Endothelial cell of umbilical vein (primary cell): ENCODE results near the gene ACTR2. TPM values are rescaled to one million over a fixed set of nuclear protein-coding genes. Genes with fewer than 3 reads are reported as not detected.

ENCODE experiments used
- BruUV-seq: library from RNA; stranded (reverse); fragments of 400-500 nt; replicated peaks from 2 replicates; lab custom pipeline; 2021; lab: Mats Ljungman, UMichigan
- CTCF ChIA-PET: fragments of 300-600, 350-600 bp; sonication (Branson Sonifier 250); formaldehyde crosslinking; loops from one replicate; lab custom pipeline; 2021; ENCODE audit warnings: antibody characterized with exemption, inconsistent platforms; lab: Charles Lee
- POLR2A ChIA-PET: fragments of 300-600, 350-600 bp; sonication (Branson Sonifier 250); formaldehyde crosslinking; loops from one replicate; lab custom pipeline; 2021; ENCODE audit warnings: antibody characterized with exemption, inconsistent platforms; lab: Charles Lee
- DNase-seq: peaks from one replicate; pipeline ENCODE4 v3.0.0-alpha.2; 2011; ENCODE audit warnings: low read depth, low spot score
- FAIRE-seq: peaks from 2 replicates; lab custom pipeline; 2011; peaks lifted over from hg19 to GRCh38; lab: Jason Lieb, UNC
- H2AFZ ChIP-seq: 2 replicates; pipeline ENCODE4 v1.6.0; 2012; ENCODE audit warnings: low read depth, low read length, control low read depth, inconsistent platforms
- H3K27ac ChIP-seq: 2 replicates; pipeline ENCODE4 v1.5.1; 2011; ENCODE audit warnings: low read depth, mild to moderate bottlenecking, control low read depth, low read length, moderate library complexity; ENCODE audit not compliant: insufficient read depth
- H3K27me3 ChIP-seq, 2 experiments: 2 replicates each; pipeline versions ENCODE4 v1.6.0 to v1.6.1; 2011; ENCODE audit warnings: low read length in 2 of 2, mixed read lengths in 1 of 2; ENCODE audit not compliant: control insufficient read depth in 2 of 2, insufficient read depth in 2 of 2
- H3K36me3 ChIP-seq, 2 experiments: 2 replicates in 1 of 2; 3 replicates in 1 of 2; pipeline ENCODE4 v1.5.1; 2011; ENCODE audit warnings: low read length in 2 of 2, mild to moderate bottlenecking in 1 of 2, moderate library complexity in 1 of 2; ENCODE audit not compliant: control insufficient read depth in 2 of 2, insufficient read depth in 2 of 2; ENCODE audit errors: extremely low read depth in 1 of 2
- H3K4me1 ChIP-seq: 3 replicates; pipeline ENCODE4 v1.5.1; 2011; ENCODE audit warnings: mild to moderate bottlenecking, low read length; ENCODE audit not compliant: control insufficient read depth, insufficient read depth; ENCODE audit errors: extremely low read depth
- H3K4me2 ChIP-seq: 2 replicates; pipeline ENCODE4 v1.6.1; 2011; ENCODE audit warnings: low read length, control low read depth, mixed read lengths; ENCODE audit not compliant: insufficient read depth
- H3K4me3 ChIP-seq, 3 experiments: fragments of 200-600 bp in 1 of 3; sonication (generic), shearing (Covaris generic) in 1 of 3; replicated peaks in 1 of 3; 2 replicates each; pipeline ENCODE4 v1.5.1; 2011 to 2016; ENCODE audit warnings: control low read depth in 3 of 3, low read length in 3 of 3, mild to moderate bottlenecking in 2 of 3, inconsistent platforms in 1 of 3, low read depth in 1 of 3, moderate library complexity in 1 of 3; ENCODE audit not compliant: insufficient read depth in 1 of 3
- H3K79me2 ChIP-seq: 2 replicates; pipeline ENCODE4 v1.6.0; 2012; ENCODE audit warnings: low read length, inconsistent platforms; ENCODE audit not compliant: control insufficient read depth, insufficient read depth
- H3K9ac ChIP-seq: replicated peaks from 2 replicates; pipeline ENCODE3; 2011; ENCODE audit warnings: low read length, control low read depth; ENCODE audit not compliant: insufficient read depth; ENCODE audit errors: extremely low read depth
- H3K9me1 ChIP-seq: replicated peaks from 3 replicates; pipeline ENCODE4 v1.6.0; 2011; ENCODE audit warnings: mild to moderate bottlenecking, low read length; ENCODE audit not compliant: control insufficient read depth, insufficient read depth; ENCODE audit errors: extremely low read depth
- H3K9me3 ChIP-seq: replicated peaks from 2 replicates; pipeline ENCODE4 v1.5.1; 2012; ENCODE audit warnings: low read length, inconsistent platforms; ENCODE audit not compliant: control insufficient read depth, insufficient read depth
- H4K20me1 ChIP-seq: replicated peaks from 2 replicates; pipeline ENCODE3; 2011; ENCODE audit warnings: mild to moderate bottlenecking, low read length; ENCODE audit not compliant: control insufficient read depth, insufficient read depth; ENCODE audit errors: extremely low read depth
- CTCF ChIP-seq, 2 donors: IDR thresholded peaks; 1 replicate in 1 of 2; 2 replicates in 1 of 2; pipeline ENCODE4 v1.5.1; 2011; ENCODE audit warnings: low read length in 2 of 2, mild to moderate bottlenecking in 2 of 2, moderate library complexity in 2 of 2, control low read depth in 1 of 2, inconsistent platforms in 1 of 2, low read depth in 1 of 2; ENCODE audit not compliant: insufficient read depth in 1 of 2; ENCODE audit errors: extremely low read depth in 1 of 2
- GATA2 ChIP-seq: IDR thresholded peaks from 2 replicates; pipeline ENCODE4 v1.7.0; 2011; ENCODE audit warnings: low read depth, mild to moderate bottlenecking, moderate library complexity, mixed read lengths, low read length; ENCODE audit not compliant: insufficient read length, insufficient read depth
- JUN ChIP-seq: IDR thresholded peaks from 2 replicates; pipeline ENCODE4 v1.6.1; 2011; ENCODE audit warnings: borderline replicate concordance, low read depth; ENCODE audit not compliant: insufficient read length, insufficient read depth
- MYC ChIP-seq: IDR thresholded peaks from one replicate; pipeline ENCODE4 v1.6.1; 2011; ENCODE audit warnings: mild to moderate bottlenecking, low read depth, low read length
- POLR2A ChIP-seq: IDR thresholded peaks from 2 replicates; pipeline ENCODE4 v1.6.1; 2012; ENCODE audit warnings: low read depth, mild to moderate bottlenecking, control low read depth, low read length
- POLR2AphosphoS5 ChIP-seq: IDR thresholded peaks from 2 replicates; pipeline ENCODE4 v1.6.1; 2012; ENCODE audit warnings: low read depth, mild to moderate bottlenecking, control low read depth, low read length, moderate library complexity; ENCODE audit not compliant: insufficient read depth
- dilution Hi-C: fragments of 300-500 bp; cut with MboI; formaldehyde crosslinking; loops from one replicate; pipeline ENCODE4 v1.15.0; 2019; ENCODE audit warnings: low sequenced_read_pairs; ENCODE audit not compliant: extremely low pct_ligation_motif_present
- intact Hi-C: fragments of 100-400 bp; cut with micrococcal nuclease; formaldehyde crosslinking; loops from one replicate; pipeline ENCODE4 v1.10.0; 2022
- polyA plus RNA-seq, 4 experiments: library from polyadenylated mRNA; depleted of rRNA in 3 of 4; stranded (reverse) in 3 of 4; unstranded in 1 of 4; fragments of >200 nt; gene quantifications; 2 replicates each; pipeline versions ENCODE4 v1.2.1 to v1.2.3, GENCODE V29; 2011 to 2012; ENCODE audit warnings: missing spikeins in 1 of 4
- total RNA-seq: library from RNA; stranded (reverse); gene quantifications from 2 replicates; pipeline ENCODE4 v1.2.3, GENCODE V29; 2021

The ACTR2 gene
- total and polyA plus RNA-seq, 2 donors (not counting 3 experiments of a cell fraction or from before 2014, with no cell fraction given): 48.7 to 287 TPM

GRCh38 chr2:65313954-65314256 is 86.3 kb downstream of the ACTR2 start:
- H3K9me1 ChIP-seq: no peaks in the 10 kb centered on the region
- CTCF ChIA-PET: no interaction called here
- H3K9ac ChIP-seq: no peak overlapping the region
- H2AFZ ChIP-seq: no peak overlapping the region
- intact Hi-C loops (loop anchor here (5.0 kb wide), 1 partner anchor 38 kb away; no protein-coding TSS in a partner anchor), dilution Hi-C loops (no loop called here)
- no peaks in the 10 kb centered on the region for H3K27me3 ChIP-seq
- no peak for FAIRE-seq
- DNase-seq: no peak
- H3K4me1 ChIP-seq: peaks cover 8% of the 10 kb centered on the region
- no peaks in the 10 kb centered on the region for H4K20me1 ChIP-seq
- H3K4me3 ChIP-seq: no peak overlapping the region
- no peaks in the 10 kb centered on the region for H3K36me3 ChIP-seq
- no peaks in the 10 kb centered on the region for H3K79me2 ChIP-seq
- no peak overlapping the region for H3K4me2 ChIP-seq
- H3K27ac ChIP-seq: no peak overlapping the region
- TF ChIP-seq CTCF (IDR thresholded peaks at IDR 0.05; ENCODE audit: extremely low read depth in 1 of 2, insufficient read depth in 1 of 2, low read depth in 1 of 2, low read length in 2 of 2): no peak
- TF ChIP-seq MYC: no peak
- TF ChIP-seq POLR2AphosphoS5: no peak
- TF ChIP-seq JUN: no peak
- no peak for TF ChIP-seq GATA2
- TF ChIP-seq POLR2A: no peak
- no peaks in the 10 kb centered on the region for H3K9me3 ChIP-seq
- BruUV-seq: no TSS peak
- POLR2A ChIA-PET: no interaction called here
